Measurements from ENCODE around the gene TWIST2.

Gene TWIST2

GRCh38 chr2:238879621-238880377, 31.9 kb downstream of the TWIST2 start:
- TF ChIP-seq CTCF (IDR thresholded peaks at IDR 0.05; ENCODE audit: unreplicated experiment in 3 of 3): no peak
- Mint-ChIP-seq H3K27me3 (ENCODE audit: low read depth) (peaks cover 46% of the 10 kb centered on the region), H3K4me3 (no peak overlapping the region), H3K27ac (no peak overlapping the region), H3K4me1 (peaks cover 34% of the 10 kb centered on the region), H3K36me3 (ENCODE audit: low read depth) (peaks cover 4% of the 10 kb centered on the region), H3K9me3 (no peaks in the 10 kb centered on the region)

- Mint-ChIP-seq H3K27me3 (ENCODE audit: low read depth) (peaks cover 44% of the 10 kb centered on the region), H3K9me3 (no peaks in the 10 kb centered on the region), H3K36me3 (ENCODE audit: low read depth) (peaks cover 4% of the 10 kb centered on the region), H3K4me3 (no peak overlapping the region), H3K4me1 (peaks cover 30% of the 10 kb centered on the region), H3K27ac (peak overlapping the region in 2 of 3 experiments; percentile 1 to 69)
- no peak for TF ChIP-seq CTCF (IDR thresholded peaks at IDR 0.05; ENCODE audit: unreplicated experiment in 3 of 3)
Observed at GRCh38 chr2:238881353-238882081, 33.6 kb downstream of the TWIST2 start.

GRCh38 chr2:238882082-238882755, 34.3 kb downstream of the TWIST2 start:
- Mint-ChIP-seq H3K36me3 (ENCODE audit: low read depth) (peaks cover 7% of the 10 kb centered on the region), H3K27ac (peak overlapping the region; percentile 70 to 94 (median 91)), H3K9me3 (no peaks in the 10 kb centered on the region), H3K27me3 (ENCODE audit: low read depth) (peaks cover 47% of the 10 kb centered on the region), H3K4me1 (peaks cover 30% of the 10 kb centered on the region), H3K4me3 (no peak overlapping the region)
- TF ChIP-seq CTCF (IDR thresholded peaks at IDR 0.05; ENCODE audit: unreplicated experiment in 3 of 3): no peak

- Mint-ChIP-seq H3K27ac (peak overlapping the region; percentile 70 to 94 (median 91)), H3K4me3 (peak overlapping the region in 2 of 3 experiments; percentile 5 to 28), H3K27me3 (ENCODE audit: low read depth) (peaks cover 45% of the 10 kb centered on the region), H3K9me3 (no peaks in the 10 kb centered on the region), H3K4me1 (peaks cover 30% of the 10 kb centered on the region), H3K36me3 (ENCODE audit: low read depth) (peaks cover 7% of the 10 kb centered on the region)
- TF ChIP-seq CTCF (IDR thresholded peaks at IDR 0.05; ENCODE audit: unreplicated experiment in 3 of 3): no peak
Observed at GRCh38 chr2:238883421-238883901, 35.6 kb downstream of the TWIST2 start.

- H3K4me3 Mint-ChIP-seq: no peak overlapping the region
- peaks cover 30% of the 10 kb centered on the region for H3K4me1 Mint-ChIP-seq
- H3K27me3 Mint-ChIP-seq (ENCODE audit: low read depth): peaks cover 42% of the 10 kb centered on the region
- no peak for TF ChIP-seq CTCF (IDR thresholded peaks at IDR 0.05; ENCODE audit: unreplicated experiment in 3 of 3)
- H3K9me3 Mint-ChIP-seq: no peaks in the 10 kb centered on the region
- peak overlapping the region; percentile 70 to 94 (median 91) for H3K27ac Mint-ChIP-seq
- H3K36me3 Mint-ChIP-seq (ENCODE audit: low read depth): peaks cover 7% of the 10 kb centered on the region
Observed at GRCh38 chr2:238884122-238884811, 36.4 kb downstream of the TWIST2 start.
